Measurements from ENCODE around the gene ABR. TPM values are rescaled to one million over a fixed set of nuclear protein-coding genes. Genes with fewer than 3 reads are reported as not detected.
A peak's percentile ranks its signal among the peaks of the same experiment; 100 is the strongest.

The ABR gene
- total RNA-seq, 1 donor from 2014 or later: 59.7 TPM

DNA sequence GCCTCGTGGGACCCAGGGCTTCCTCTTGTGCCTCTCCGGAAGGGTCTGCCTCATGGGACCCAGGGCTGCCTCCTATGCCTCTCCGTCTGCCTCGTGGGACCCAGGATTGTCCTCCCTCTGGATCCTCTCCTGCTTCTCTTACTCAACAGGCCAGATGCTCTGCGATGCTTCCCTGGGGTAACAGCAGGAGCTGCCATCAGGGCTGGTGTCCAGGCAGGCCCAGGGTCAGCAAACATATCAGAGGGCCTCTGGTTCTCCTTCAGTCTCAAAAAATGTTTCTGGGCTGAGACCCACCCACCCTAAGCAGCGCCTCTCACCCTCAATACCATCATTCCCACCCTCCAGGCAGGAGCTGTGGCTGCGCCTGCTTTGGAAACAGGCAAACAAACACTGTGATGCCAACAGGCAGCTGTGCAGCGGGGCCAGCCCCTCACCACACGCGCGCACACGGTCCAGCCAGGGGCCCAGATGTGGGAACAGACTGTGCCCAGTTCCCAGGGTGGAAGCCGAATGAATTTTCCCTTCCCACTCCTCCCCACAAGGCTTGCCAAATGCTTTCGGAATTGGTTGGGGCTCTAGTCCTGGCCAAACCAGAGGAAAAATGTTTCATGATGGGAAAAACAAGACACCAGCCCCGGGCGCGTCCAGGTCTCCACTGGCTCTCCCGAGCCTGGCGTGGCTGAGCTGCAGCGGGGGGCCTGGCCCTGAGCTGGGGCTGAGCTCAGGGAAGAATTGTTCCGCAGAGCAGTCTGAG is 171.6 kb downstream of the ABR start:
- H3K36me3 Mint-ChIP-seq (ENCODE audit: low read depth): no peaks in the 10 kb centered on the region
- TF ChIP-seq, protein P1, sequence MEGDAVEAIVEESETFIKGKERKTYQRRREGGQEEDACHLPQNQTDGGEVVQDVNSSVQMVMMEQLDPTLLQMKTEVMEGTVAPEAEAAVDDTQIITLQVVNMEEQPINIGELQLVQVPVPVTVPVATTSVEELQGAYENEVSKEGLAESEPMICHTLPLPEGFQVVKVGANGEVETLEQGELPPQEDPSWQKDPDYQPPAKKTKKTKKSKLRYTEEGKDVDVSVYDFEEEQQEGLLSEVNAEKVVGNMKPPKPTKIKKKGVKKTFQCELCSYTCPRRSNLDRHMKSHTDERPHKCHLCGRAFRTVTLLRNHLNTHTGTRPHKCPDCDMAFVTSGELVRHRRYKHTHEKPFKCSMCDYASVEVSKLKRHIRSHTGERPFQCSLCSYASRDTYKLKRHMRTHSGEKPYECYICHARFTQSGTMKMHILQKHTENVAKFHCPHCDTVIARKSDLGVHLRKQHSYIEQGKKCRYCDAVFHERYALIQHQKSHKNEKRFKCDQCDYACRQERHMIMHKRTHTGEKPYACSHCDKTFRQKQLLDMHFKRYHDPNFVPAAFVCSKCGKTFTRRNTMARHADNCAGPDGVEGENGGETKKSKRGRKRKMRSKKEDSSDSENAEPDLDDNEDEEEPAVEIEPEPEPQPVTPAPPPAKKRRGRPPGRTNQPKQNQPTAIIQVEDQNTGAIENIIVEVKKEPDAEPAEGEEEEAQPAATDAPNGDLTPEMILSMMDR (conservative IDR thresholded peaks at IDR 0.05): no peak
- no peak for DNase-seq (ENCODE audit: low read depth, low spot score)
- H3K4me1 Mint-ChIP-seq: no peaks in the 10 kb centered on the region
- H3K27ac Mint-ChIP-seq (ENCODE audit: unreplicated experiment): peak overlapping the region; percentile 35
- no peak overlapping the region for H3K4me3 Mint-ChIP-seq
- no peaks in the 10 kb centered on the region for H3K9me3 Mint-ChIP-seq
- H3K27me3 Mint-ChIP-seq (ENCODE audit: low read depth): no peaks in the 10 kb centered on the region

DNA sequence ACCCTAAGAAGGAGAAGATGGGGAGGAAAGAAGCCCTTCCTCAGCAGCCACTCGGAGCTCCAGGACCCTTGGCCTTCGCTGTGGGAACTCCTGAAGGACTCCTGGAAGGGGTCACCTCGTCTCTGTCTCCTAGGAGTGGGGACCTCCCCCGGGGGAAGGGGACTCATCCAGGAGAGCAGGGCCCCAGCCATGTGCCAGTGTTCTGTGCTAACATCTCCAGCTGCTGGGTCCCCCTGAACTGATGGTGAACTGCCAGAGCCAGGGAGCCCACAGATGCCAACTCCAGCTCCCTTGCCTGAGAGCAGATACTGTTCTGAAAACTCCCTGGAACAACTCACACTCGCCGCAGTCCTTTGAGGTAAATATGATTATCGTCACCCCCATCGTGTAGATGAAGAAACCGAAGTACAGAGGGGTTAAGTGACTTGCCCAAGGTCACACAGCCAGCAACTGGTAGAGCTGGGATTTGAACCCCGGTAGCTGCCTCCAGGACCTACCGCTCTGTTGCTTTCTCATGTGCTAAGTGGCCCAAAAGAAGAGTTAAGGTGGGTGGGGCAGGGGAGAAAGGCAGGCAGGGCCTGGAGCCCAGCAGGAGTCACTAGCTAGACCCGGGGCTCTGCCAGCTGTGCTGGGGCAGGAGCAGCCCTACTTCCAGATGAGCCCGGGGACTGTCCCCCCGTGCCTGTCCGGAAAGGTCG is 172.3 kb downstream of the ABR start:
- TF ChIP-seq, protein P1 (conservative IDR thresholded peaks at IDR 0.05): no peak
- H3K4me1 Mint-ChIP-seq: no peaks in the 10 kb centered on the region
- no peaks in the 10 kb centered on the region for H3K9me3 Mint-ChIP-seq
- H3K27ac Mint-ChIP-seq (ENCODE audit: unreplicated experiment): no peak overlapping the region
- H3K27me3 Mint-ChIP-seq (ENCODE audit: low read depth): no peaks in the 10 kb centered on the region
- no peak for DNase-seq (ENCODE audit: low read depth, low spot score)
- H3K4me3 Mint-ChIP-seq: no peak overlapping the region
- peaks cover under 1% of the 10 kb centered on the region for H3K36me3 Mint-ChIP-seq (ENCODE audit: low read depth)

DNA sequence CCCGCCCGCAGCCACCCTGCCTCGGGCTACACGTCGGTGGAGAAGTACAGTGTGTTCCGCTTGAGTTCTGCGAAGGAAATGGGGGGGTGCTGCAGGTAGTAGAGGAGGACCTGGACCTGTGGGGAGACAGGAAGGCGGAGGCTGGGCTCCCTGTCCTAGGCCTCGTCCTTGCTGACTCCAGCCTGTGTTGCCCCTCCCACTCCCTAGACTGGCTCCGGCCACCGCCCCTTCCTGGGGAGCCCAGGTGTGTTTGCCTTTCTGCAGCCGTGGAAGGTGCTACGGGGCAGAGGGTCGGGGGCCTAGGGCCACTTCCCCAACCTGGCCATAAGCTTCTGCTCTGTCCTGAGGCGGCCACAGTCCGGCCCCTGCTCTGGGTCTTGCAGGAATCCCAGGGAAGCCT is 173.7 kb downstream of the ABR start:
- DNase-seq (ENCODE audit: low read depth, low spot score): no peak
- Mint-ChIP-seq H3K4me1 (no peaks in the 10 kb centered on the region), H3K27ac (ENCODE audit: unreplicated experiment) (no peak overlapping the region), H3K36me3 (ENCODE audit: low read depth) (peaks cover 3% of the 10 kb centered on the region), H3K27me3 (ENCODE audit: low read depth) (no peaks in the 10 kb centered on the region), H3K4me3 (no peak overlapping the region), H3K9me3 (no peaks in the 10 kb centered on the region)
- TF ChIP-seq, protein P1 (conservative IDR thresholded peaks at IDR 0.05): no peak

DNA sequence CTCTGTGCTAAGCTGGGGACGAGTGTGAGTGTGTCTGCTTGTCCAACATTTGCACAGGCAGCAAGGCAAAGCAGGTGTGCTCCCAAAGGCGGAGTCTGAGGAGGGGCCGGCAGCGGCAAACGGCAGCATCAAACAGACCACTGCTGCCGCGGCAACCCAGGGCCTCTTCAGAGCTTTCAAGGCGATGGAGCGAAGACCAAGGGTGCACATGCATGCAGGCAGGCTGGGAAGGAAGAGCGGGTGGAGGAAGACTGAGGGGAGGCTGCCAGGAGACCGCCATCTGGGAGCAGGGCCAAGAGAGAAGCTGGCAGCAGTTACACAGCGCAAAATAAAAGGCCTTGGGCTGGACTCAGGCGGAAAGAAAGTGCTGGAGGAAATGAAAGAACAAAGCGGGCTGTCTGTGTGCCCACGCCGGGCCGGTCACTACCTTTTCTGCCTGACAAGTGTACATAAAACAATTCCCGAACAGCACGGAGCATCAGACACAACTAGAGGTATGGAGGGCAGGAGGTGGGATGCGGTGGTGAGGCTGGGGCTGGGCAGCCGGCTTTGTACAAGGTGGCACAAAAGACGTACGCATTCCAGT is 174.3 kb downstream of the ABR start:
- H3K4me3 Mint-ChIP-seq: peak overlapping the region; percentile 22
- H3K9me3 Mint-ChIP-seq: no peaks in the 10 kb centered on the region
- no peaks in the 10 kb centered on the region for H3K27me3 Mint-ChIP-seq (ENCODE audit: low read depth)
- TF ChIP-seq, protein P1 (conservative IDR thresholded peaks at IDR 0.05): no peak
- H3K36me3 Mint-ChIP-seq (ENCODE audit: low read depth): peaks cover 3% of the 10 kb centered on the region
- no peak for DNase-seq (ENCODE audit: low read depth, low spot score)
- no peaks in the 10 kb centered on the region for H3K4me1 Mint-ChIP-seq
- peak overlapping the region; percentile 84 for H3K27ac Mint-ChIP-seq (ENCODE audit: unreplicated experiment)

DNA sequence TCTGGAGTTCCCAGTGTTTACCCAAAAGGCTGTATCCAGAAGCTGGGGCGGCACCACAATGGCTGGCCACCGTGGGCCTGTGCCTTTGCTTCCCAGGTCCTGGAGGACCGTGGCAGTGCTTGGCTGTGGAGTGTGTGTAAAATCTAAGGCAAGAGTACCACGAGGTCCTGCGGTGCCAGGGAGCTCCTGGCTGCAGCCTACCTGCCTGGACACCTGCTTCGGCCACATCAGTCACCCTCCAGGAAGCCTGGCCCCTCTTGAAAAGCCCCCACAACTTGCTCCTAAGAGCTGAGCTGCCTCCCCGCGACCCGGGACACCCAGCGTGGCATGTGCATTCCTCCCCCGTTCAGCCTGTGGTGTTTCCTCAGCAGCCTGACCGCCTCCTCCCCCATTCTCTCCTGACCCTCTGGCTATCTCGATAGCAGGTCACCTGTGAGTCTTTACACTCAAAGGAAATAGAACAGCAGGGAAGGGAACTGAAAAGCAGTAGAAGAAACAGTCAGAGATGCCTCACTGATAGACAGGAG is 174.9 kb downstream of the ABR start:
- H3K27ac Mint-ChIP-seq (ENCODE audit: unreplicated experiment): no peak overlapping the region
- H3K4me3 Mint-ChIP-seq: no peak overlapping the region
- H3K4me1 Mint-ChIP-seq: no peaks in the 10 kb centered on the region
- DNase-seq (ENCODE audit: low read depth, low spot score): no peak
- H3K27me3 Mint-ChIP-seq (ENCODE audit: low read depth): no peaks in the 10 kb centered on the region
- H3K36me3 Mint-ChIP-seq (ENCODE audit: low read depth): peaks cover 3% of the 10 kb centered on the region
- TF ChIP-seq, protein P1 (conservative IDR thresholded peaks at IDR 0.05): no peak
- no peaks in the 10 kb centered on the region for H3K9me3 Mint-ChIP-seq
